ENCODE data around the gene CLDN9.
A peak's percentile ranks its signal among the peaks of the same experiment; 100 is the strongest.

CLDN9 gene

DNA sequence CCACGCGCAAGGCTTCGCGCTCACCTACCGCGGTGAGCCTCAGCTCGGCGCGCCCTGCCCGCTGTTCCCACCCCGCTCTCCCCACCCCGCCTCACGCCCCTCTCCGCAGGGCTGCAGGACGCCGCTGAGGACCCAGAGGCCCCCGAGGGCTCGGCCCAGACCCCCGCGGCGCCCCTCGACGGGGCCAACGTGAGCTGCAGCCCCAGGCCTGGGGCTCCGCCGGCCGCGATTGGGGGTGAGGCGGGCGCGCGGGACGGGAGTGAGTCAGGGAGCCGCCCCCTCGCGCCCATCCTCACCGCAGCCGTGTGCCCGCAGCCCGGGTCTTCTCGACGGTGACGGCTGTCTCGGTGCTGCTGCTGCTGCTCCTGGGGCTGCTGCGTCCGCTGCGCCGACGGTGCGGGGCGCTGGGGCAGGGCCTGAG is 45.5 kb upstream of the CLDN9 start:
- TF ChIP-seq, protein P1, sequence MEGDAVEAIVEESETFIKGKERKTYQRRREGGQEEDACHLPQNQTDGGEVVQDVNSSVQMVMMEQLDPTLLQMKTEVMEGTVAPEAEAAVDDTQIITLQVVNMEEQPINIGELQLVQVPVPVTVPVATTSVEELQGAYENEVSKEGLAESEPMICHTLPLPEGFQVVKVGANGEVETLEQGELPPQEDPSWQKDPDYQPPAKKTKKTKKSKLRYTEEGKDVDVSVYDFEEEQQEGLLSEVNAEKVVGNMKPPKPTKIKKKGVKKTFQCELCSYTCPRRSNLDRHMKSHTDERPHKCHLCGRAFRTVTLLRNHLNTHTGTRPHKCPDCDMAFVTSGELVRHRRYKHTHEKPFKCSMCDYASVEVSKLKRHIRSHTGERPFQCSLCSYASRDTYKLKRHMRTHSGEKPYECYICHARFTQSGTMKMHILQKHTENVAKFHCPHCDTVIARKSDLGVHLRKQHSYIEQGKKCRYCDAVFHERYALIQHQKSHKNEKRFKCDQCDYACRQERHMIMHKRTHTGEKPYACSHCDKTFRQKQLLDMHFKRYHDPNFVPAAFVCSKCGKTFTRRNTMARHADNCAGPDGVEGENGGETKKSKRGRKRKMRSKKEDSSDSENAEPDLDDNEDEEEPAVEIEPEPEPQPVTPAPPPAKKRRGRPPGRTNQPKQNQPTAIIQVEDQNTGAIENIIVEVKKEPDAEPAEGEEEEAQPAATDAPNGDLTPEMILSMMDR (conservative IDR thresholded peaks at IDR 0.05; ENCODE audit: low read depth, low read length), result no peak
- no peak for DNase-seq (ENCODE audit: low read depth)
- no peak overlapping the region for H3K4me3 ChIP-seq (ENCODE audit: low read depth, low read length)

DNA sequence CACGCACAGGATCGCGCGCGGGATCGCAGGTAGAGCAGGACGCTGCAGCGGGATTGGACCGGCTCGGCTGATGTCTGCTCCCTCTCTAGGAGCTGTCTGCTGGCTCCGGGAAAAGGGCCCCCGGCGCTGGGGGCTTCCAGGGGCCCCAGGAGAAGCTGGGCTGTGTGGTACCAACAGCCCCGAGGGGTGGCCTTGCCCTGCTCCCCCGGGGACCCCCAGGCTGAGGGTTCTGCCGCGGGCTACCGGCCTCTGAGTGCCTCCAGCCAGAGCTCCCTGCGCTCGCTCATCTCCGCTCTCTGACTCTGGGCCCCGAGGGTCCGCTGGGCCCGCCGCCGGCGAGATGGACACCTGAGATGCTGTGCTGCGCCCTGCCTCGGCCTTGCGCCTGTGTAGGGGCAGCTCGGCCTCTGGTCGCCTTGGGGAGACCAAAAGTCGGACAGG is 45.0 kb upstream of the CLDN9 start:
- DNase-seq (ENCODE audit: low read depth), result no peak
- TF ChIP-seq, protein P1 (conservative IDR thresholded peaks at IDR 0.05; ENCODE audit: low read depth, low read length), result no peak
- H3K4me3 ChIP-seq (ENCODE audit: low read depth, low read length), result no peak overlapping the region

DNA sequence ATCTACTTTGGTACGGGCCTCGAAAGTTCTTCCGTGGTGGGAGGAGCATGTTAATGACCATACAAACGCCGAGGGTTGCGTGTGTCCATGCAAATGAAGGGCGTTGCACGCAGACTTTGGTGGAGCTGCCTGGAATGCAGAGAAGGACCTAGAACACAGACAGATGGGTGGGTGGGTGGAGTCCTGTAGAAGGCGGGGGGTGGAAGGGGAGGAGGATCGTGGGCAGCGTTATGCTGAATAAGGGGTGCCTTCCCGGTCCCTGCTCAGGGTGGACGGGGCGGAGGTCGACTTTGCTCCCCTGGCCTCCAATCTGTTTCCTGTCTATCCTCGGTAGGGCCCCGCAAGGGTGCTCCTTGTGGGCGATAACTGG is 44.4 kb upstream of the CLDN9 start:
- DNase-seq (ENCODE audit: low read depth), result no peak
- TF ChIP-seq, protein P1 (conservative IDR thresholded peaks at IDR 0.05; ENCODE audit: low read depth, low read length), result no peak
- H3K4me3 ChIP-seq (ENCODE audit: low read depth, low read length), result peak overlapping the region; percentile 58

DNA sequence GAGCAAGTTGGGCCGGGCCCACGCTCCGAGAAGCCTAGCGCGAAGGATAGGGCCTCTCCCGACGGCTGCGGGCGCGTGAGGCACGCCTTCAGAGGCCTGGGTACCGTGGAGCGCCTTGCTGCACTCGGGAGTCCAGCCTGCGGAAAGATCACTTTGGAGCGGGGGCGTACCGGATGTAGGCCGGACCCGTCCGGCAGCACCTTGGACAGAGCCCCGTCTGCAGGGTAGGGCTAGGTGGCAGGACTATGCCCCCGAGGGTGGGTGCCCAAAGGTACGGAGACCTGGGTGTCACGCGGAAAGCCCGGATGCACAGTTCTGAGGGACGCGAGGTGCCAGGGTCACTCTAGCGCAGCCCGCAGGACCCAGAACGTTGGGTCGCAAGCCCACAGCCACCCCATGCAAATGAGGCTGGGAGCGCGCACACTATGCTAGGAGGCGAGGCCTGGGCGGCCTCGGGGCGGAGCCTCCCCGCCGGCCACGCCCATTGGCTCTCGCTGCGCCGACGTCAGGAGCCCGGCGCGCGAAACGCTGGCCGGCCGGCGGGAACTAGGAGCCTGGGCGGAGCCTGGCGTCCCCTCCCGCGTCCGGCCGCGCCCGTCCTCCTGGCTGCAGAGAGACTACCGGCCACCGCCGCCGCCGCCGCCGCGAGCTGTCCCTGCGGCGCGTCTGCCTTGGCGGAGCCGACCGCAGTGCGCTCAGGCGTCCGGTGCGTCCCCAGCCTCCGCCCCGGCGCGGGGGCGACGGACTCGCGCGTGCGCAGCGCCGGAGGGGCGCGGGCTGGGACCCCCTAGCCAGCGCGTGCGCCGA is 43.8 kb upstream of the CLDN9 start, which contains the start of gene PAQR4:
Gene PAQR4, plus strand, starts transcription at position 611 of the 807 bp plus-strand sequence. CDS start 327 bp downstream, outside the sequence.
- peak within 1 kb of the TSS; percentile 58 for H3K4me3 ChIP-seq (ENCODE audit: low read depth, low read length)
- TF ChIP-seq, protein P1 (conservative IDR thresholded peaks at IDR 0.05; ENCODE audit: low read depth, low read length), result no peak
- DNase-seq (ENCODE audit: low read depth), result peak; percentile 85

DNA sequence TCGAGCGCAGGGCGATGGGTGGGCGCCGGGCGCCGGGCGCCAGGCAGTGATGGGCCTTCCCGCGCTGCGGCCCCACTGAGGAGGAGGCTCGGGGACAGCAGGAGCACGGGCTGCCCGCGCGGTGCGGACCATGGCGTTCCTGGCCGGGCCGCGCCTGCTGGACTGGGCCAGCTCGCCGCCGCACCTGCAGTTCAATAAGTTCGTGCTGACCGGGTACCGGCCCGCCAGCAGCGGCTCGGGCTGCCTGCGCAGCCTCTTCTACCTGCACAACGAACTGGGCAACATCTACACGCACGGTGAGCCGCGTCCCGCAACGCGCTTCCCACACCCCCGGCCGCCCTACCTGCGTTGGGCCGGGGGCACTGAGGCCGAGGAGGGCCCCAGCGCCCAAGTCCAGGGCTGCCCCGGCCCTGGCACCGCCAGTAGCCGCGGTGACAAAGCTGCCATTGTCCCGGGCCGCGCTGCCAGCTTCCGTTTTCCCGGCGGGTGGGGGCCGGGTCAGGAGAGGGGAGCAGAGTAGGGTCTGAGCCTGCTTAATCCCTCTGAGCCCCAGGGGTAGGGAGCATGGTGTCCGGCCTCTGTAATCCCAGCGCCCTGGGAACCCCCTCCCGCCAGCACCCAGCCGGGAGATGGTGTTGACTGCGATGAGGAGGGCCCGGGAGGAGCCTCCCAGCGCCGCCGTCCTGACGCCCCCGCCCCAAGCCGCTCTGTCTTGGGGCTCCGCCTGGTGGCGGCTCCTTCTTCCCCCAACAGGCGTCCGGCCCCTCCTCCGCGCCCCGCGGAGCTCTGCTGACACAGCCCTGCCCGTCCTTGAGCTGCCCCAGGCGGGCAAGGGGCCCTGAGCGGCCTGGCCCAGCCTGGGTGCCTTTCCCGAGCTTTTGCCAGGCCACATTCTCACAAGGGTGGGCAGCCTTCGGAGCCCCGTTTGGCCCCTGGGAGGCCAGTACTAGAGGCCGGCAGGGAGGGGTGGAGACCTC is 42.9 kb upstream of the CLDN9 start:
- peak overlapping the region; percentile 58 for H3K4me3 ChIP-seq (ENCODE audit: low read depth, low read length)
- peak; percentile 21 for DNase-seq (ENCODE audit: low read depth)
- TF ChIP-seq, protein P1 (conservative IDR thresholded peaks at IDR 0.05; ENCODE audit: low read depth, low read length), result peak; percentile 49

DNA sequence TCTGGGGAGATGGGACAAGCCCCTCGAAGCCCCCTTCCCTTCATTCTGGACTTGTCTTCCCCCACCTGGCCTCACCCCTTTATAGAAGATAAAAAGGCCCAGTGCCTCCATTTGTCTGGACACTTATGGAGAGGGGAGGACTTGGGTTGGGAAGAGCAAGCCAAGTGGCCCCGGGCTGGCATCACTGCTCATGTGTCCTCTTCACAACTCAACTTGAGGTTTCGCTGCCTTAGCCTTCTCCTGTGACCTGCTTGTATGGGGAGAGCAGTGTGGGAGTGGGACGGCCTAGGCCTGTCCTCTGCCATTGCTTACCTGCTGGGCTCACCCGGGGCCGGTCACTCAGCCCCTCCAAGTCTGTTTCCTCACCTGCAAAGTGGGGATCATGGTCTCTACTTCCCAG is 42.2 kb upstream of the CLDN9 start:
- H3K4me3 ChIP-seq (ENCODE audit: low read depth, low read length), result no peak overlapping the region
- TF ChIP-seq, protein P1 (conservative IDR thresholded peaks at IDR 0.05; ENCODE audit: low read depth, low read length), result no peak
- DNase-seq (ENCODE audit: low read depth), result no peak

Measured in choroid plexus epithelial cell (primary cell).